ENCODE results near the gene C6orf15.

C6orf15 gene

GRCh38 chr6:31116661-31117385 lies 4.4 kb upstream of the C6orf15 start:
- Histone ChIP-seq H4K20me1 (ENCODE audit: insufficient read depth, low read length, poor library complexity, severe bottlenecking) (no peaks in the 10 kb centered on the region), H3K9me3 (ENCODE audit: insufficient read depth, low read depth, low read length) (no peaks in the 10 kb centered on the region), H3K79me2 (ENCODE audit: insufficient read depth, low read length) (no peaks in the 10 kb centered on the region), H3K4me1 (ENCODE audit: insufficient read depth, low read length, poor library complexity, severe bottlenecking) (no peaks in the 10 kb centered on the region), H3K36me3 (ENCODE audit: insufficient read depth, low read length) (no peaks in the 10 kb centered on the region), H3F3A (ENCODE audit: low read depth) (no peaks in the 10 kb centered on the region), H2AFZ (ENCODE audit: low read length) (no peak overlapping the region), H3K27me3 (ENCODE audit: insufficient read depth, low read length, poor library complexity, severe bottlenecking) (no peaks in the 10 kb centered on the region), H3K4me3 (ENCODE audit: low read length, poor library complexity, severe bottlenecking) (no peak overlapping the region), H3K9ac (ENCODE audit: low read depth, low read length, poor library complexity, severe bottlenecking) (no peak overlapping the region), H3K4me2 (ENCODE audit: low read depth, low read length, poor library complexity, severe bottlenecking) (no peak overlapping the region), H3K9me2 (replicated peaks; ENCODE audit: low read depth, low read length) (no peaks in the 10 kb centered on the region)
- TF ChIP-seq, protein P1, sequence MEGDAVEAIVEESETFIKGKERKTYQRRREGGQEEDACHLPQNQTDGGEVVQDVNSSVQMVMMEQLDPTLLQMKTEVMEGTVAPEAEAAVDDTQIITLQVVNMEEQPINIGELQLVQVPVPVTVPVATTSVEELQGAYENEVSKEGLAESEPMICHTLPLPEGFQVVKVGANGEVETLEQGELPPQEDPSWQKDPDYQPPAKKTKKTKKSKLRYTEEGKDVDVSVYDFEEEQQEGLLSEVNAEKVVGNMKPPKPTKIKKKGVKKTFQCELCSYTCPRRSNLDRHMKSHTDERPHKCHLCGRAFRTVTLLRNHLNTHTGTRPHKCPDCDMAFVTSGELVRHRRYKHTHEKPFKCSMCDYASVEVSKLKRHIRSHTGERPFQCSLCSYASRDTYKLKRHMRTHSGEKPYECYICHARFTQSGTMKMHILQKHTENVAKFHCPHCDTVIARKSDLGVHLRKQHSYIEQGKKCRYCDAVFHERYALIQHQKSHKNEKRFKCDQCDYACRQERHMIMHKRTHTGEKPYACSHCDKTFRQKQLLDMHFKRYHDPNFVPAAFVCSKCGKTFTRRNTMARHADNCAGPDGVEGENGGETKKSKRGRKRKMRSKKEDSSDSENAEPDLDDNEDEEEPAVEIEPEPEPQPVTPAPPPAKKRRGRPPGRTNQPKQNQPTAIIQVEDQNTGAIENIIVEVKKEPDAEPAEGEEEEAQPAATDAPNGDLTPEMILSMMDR (conservative IDR thresholded peaks at IDR 0.05; ENCODE audit: low read length): no peak
- no peak for TF ChIP-seq EZH2phosphoT487 (IDR thresholded peaks at IDR 0.05; ENCODE audit: borderline replicate concordance)

DNA sequence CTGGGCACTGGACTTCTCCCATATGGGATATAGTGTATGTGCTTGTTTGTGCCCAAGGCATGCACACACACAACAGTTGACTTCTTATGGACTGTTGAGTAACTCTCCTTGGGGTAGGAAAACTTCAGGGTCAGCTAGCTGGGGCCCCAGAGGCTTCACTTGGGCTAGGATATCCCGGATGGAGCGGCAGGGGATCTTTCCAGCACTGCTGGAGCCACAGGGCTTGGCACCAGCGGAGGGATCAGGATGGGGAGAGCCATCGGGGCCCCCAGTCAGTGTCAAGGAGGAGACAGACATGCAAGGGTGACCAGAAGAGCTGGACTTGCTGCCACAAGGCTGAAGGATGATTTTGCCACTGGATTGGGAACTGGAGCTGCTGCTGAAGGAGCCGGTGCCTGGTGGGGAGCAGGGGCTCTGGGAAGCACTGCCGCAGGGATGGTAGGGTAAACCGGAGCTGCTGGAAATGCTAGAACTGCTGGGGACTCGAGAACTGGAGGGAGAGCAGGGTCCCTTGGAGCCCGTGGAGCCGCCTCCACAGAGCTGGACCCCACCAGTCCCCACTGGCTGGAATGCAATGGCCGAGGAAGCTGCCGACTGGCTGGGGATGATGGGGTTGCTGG lies 3.7 kb upstream of the C6orf15 start:
- H3F3A ChIP-seq (ENCODE audit: low read depth): no peaks in the 10 kb centered on the region
- no peak overlapping the region for H3K9ac ChIP-seq (ENCODE audit: low read depth, low read length, poor library complexity, severe bottlenecking)
- H3K27me3 ChIP-seq (ENCODE audit: insufficient read depth, low read length, poor library complexity, severe bottlenecking): no peaks in the 10 kb centered on the region
- TF ChIP-seq, protein P1 (conservative IDR thresholded peaks at IDR 0.05; ENCODE audit: low read length): no peak
- no peak for TF ChIP-seq EZH2phosphoT487 (IDR thresholded peaks at IDR 0.05; ENCODE audit: borderline replicate concordance)
- no peaks in the 10 kb centered on the region for H3K9me2 ChIP-seq (replicated peaks; ENCODE audit: low read depth, low read length)
- no peaks in the 10 kb centered on the region for H3K79me2 ChIP-seq (ENCODE audit: insufficient read depth, low read length)
- no peaks in the 10 kb centered on the region for H3K36me3 ChIP-seq (ENCODE audit: insufficient read depth, low read length)
- no peaks in the 10 kb centered on the region for H3K9me3 ChIP-seq (ENCODE audit: insufficient read depth, low read depth, low read length)
- no peak overlapping the region for H2AFZ ChIP-seq (ENCODE audit: low read length)
- H3K4me2 ChIP-seq (ENCODE audit: low read depth, low read length, poor library complexity, severe bottlenecking): no peak overlapping the region
- H4K20me1 ChIP-seq (ENCODE audit: insufficient read depth, low read length, poor library complexity, severe bottlenecking): no peaks in the 10 kb centered on the region
- H3K4me3 ChIP-seq (ENCODE audit: low read length, poor library complexity, severe bottlenecking): no peak overlapping the region
- no peaks in the 10 kb centered on the region for H3K4me1 ChIP-seq (ENCODE audit: insufficient read depth, low read length, poor library complexity, severe bottlenecking)

- no peak for TF ChIP-seq EZH2phosphoT487 (IDR thresholded peaks at IDR 0.05; ENCODE audit: borderline replicate concordance)
- TF ChIP-seq, protein P1 (conservative IDR thresholded peaks at IDR 0.05; ENCODE audit: low read length): peak; percentile 57
- Histone ChIP-seq H3K4me3 (ENCODE audit: low read length, poor library complexity, severe bottlenecking) (no peak overlapping the region), H3K9me3 (ENCODE audit: insufficient read depth, low read depth, low read length) (no peaks in the 10 kb centered on the region), H3K4me2 (ENCODE audit: low read depth, low read length, poor library complexity, severe bottlenecking) (no peak overlapping the region), H3K27me3 (ENCODE audit: insufficient read depth, low read length, poor library complexity, severe bottlenecking) (no peaks in the 10 kb centered on the region), H3K9me2 (replicated peaks; ENCODE audit: low read depth, low read length) (no peaks in the 10 kb centered on the region), H3K36me3 (ENCODE audit: insufficient read depth, low read length) (no peaks in the 10 kb centered on the region), H3F3A (ENCODE audit: low read depth) (no peaks in the 10 kb centered on the region), H3K4me1 (ENCODE audit: insufficient read depth, low read length, poor library complexity, severe bottlenecking) (no peaks in the 10 kb centered on the region), H2AFZ (ENCODE audit: low read length) (peak overlapping the region; percentile 65), H3K79me2 (ENCODE audit: insufficient read depth, low read length) (no peaks in the 10 kb centered on the region), H4K20me1 (ENCODE audit: insufficient read depth, low read length, poor library complexity, severe bottlenecking) (no peaks in the 10 kb centered on the region), H3K9ac (ENCODE audit: low read depth, low read length, poor library complexity, severe bottlenecking) (no peak overlapping the region)
Observed at GRCh38 chr6:31114970-31115849, 2.8 kb upstream of the C6orf15 start.
